PC-3 (cell line): ENCODE data around the gene GAB3. TPM values are rescaled to one million over a fixed set of nuclear protein-coding genes. Genes with fewer than 3 reads are reported as not detected.

Source experiments
- ATAC-seq: fragments of 200-7000 bp; cut with Tn5 transposase; 2 replicates; pipeline ENCODE4 v1.9.1; 2020; ENCODE audit warnings: mild to moderate bottlenecking, moderate library complexity
- BruUV-seq: library from RNA; stranded (reverse); fragments of 400-500 nt; replicated peaks from 2 replicates; lab custom pipeline; 2021; lab: Mats Ljungman, UMichigan
- CTCF ChIA-PET: fragments of 300-600 bp; sonication (Branson Sonifier 250); formaldehyde crosslinking; loops from one replicate; lab custom pipeline; 2022; ENCODE audit warnings: antibody characterized with exemption; lab: Charles Lee
- POLR2A ChIA-PET: fragments of 300-600 bp; sonication (Branson Sonifier 250); formaldehyde crosslinking; loops from one replicate; lab custom pipeline; 2022; ENCODE audit warnings: antibody characterized with exemption; ENCODE audit not compliant: unreplicated experiment; lab: Charles Lee
- DNase-seq: peaks from one replicate; pipeline ENCODE4 v3.0.0-alpha.2; 2015
- H2AFZ ChIP-seq: fragments of 300-600 bp; sonication (generic); 2 replicates; pipeline ENCODE4 v1.6.0; 2016; ENCODE audit warnings: antibody characterized with exemption, low read length
- H3F3A ChIP-seq: fragments of 300-600 bp; sonication (generic); one replicate; pipeline ENCODE4 v1.6.0; 2017; ENCODE audit warnings: antibody characterized with exemption, low read length, control low read depth, mild to moderate bottlenecking; ENCODE audit not compliant: unreplicated experiment
- H3K27ac ChIP-seq: fragments of 300-600 bp; sonication (generic); 2 replicates; pipeline ENCODE4 v1.5.1; 2016; ENCODE audit warnings: mild to moderate bottlenecking, low read length
- H3K27me3 ChIP-seq: fragments of 300-600 bp; sonication (generic); 2 replicates; pipeline ENCODE4 v1.6.1; 2016; ENCODE audit warnings: low read length, mixed read lengths
- H3K36me3 ChIP-seq: fragments of 300-600 bp; sonication (generic); 2 replicates; pipeline ENCODE4 v1.6.1; 2016; ENCODE audit warnings: low read depth, mixed run types, low read length, mixed read lengths
- H3K4me1 ChIP-seq: fragments of 300-600 bp; sonication (generic); 2 replicates; pipeline ENCODE4 v1.5.1; 2016; ENCODE audit warnings: low read length; ENCODE audit not compliant: insufficient read depth
- H3K4me2 ChIP-seq: fragments of 300-600 bp; sonication (generic); 2 replicates; pipeline ENCODE4 v1.6.0; 2016; ENCODE audit warnings: low read length
- H3K4me3 ChIP-seq: fragments of 300-600 bp; sonication (generic); 2 replicates; pipeline ENCODE4 v1.5.1; 2016; ENCODE audit warnings: mild to moderate bottlenecking, low read length, mixed read lengths
- H3K79me2 ChIP-seq: fragments of 300-600 bp; sonication (generic); 2 replicates; pipeline ENCODE4 v1.6.1; 2017; ENCODE audit warnings: low read length, mixed read lengths
- H3K9ac ChIP-seq: fragments of 300-600 bp; sonication (generic); 2 replicates; pipeline ENCODE4 v1.6.0; 2016; ENCODE audit warnings: mild to moderate bottlenecking, low read length
- H3K9me2 ChIP-seq: fragments of 300-600 bp; sonication (generic); replicated peaks from 2 replicates; pipeline ENCODE4 v1.6.1; 2016; ENCODE audit warnings: mixed run types, low read length, mixed read lengths
- H3K9me3 ChIP-seq: fragments of 300-600 bp; sonication (generic); 2 replicates; pipeline ENCODE4 v1.6.1; 2016; ENCODE audit warnings: low read length, mixed read lengths
- H4K20me1 ChIP-seq: fragments of 300-600 bp; sonication (generic); 2 replicates; pipeline ENCODE4 v1.6.1; 2016; ENCODE audit warnings: low read length, mixed read lengths
- EZH2 ChIP-seq: fragments of 300-600 bp; sonication (generic); IDR thresholded peaks from one replicate; pipeline ENCODE4 v1.6.1; 2017; ENCODE audit warnings: antibody characterized with exemption, mild to moderate bottlenecking, low read length; ENCODE audit not compliant: unreplicated experiment
- EZH2phosphoT487 ChIP-seq: fragments of 300-600 bp; sonication (generic); IDR thresholded peaks from 2 replicates; pipeline ENCODE4 v1.6.1; 2018; ENCODE audit warnings: mild to moderate bottlenecking, antibody characterized with exemption, low read length, borderline replicate concordance
- intact Hi-C: fragments of 100-400 bp; cut with micrococcal nuclease; formaldehyde crosslinking; loops from 2 replicates; pipeline ENCODE4 v1.9.0; 2023
- total RNA-seq: library from RNA; depleted of rRNA; stranded (reverse); fragments of >200 nt; gene quantifications from 2 replicates; pipeline ENCODE4 v1.2.3, GENCODE V29; 2014
- TF ChIP-seq, protein P1 (sequence below): fragments of 300-600 bp; sonication (generic); conservative IDR thresholded peaks from 2 replicates; pipeline ENCODE4 v1.5.1; 2017; ENCODE audit warnings: antibody characterized with exemption, low read depth, mild to moderate bottlenecking, low read length

Gene GAB3
- total RNA-seq, 1 experiment from 2014 or later, result 3.1 TPM

DNA sequence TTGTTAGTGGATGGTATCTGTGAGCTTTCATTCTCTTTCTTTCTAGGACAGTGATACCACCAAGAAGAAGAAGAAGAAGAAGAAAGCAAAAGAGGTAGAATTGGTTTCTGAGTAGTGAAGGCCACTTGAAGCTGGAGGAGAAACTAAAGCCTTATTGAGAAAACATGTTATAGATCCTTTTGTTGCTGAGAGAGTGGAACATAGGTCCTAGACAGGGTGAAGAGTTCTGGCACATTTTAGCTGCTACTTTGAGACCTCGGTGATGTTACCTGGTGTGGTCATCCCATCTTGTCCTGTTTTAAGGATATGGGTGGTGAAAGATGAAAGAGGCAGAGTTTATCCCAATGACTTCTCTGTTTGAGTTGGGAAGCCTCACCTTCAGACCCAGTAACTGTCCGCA lies 25.9 kb upstream of the GAB3 start:
- POLR2A ChIA-PET, result no interaction called here

DNA sequence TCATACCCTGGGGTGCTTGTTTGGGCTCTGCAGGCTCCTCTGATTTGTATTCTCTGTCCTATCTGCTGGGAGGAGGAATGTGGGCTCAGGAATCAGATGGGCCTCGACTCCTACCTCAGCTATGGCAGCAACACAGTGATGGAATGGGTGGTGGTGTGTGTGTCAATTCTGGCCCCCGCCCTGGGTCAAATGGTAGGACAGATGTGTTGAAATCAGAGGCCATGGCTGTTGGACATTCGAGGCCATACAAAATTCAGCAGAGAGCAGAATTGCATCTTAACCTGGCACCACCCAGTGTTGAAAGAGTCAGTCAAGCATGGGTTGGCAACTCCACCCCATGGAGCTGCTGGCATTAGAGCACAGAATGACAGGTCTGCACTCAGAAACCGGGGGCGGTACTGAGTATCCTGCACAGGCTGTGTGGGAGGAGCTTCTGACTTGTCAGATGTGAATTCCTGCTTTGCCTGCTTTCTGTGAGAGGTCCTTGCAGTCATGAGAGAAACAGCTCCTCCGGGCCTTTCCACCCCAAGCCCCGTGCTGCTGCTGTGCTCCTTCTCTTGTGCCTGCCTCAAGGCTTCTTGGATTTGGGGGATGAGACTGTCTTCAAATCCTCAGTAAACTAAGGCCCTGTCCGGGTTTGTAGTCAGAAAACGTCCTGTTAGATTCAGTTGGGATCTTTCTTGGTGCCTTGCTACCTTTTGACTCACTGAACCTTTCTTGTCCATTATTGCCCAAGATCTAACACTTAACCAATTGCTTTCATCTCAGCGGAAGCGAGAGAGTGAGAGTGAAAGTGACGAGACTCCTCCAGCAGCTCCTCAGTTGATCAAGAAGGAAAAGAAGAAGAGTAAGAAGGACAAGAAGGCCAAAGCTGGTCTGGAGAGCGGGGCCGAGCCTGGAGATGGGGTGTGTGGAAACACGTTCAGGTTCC lies 24.8 kb upstream of the GAB3 start:
- ChIA-PET POLR2A (no interaction called here), CTCF (no interaction called here)
- Histone ChIP-seq H3K9me2 (no peaks in the 10 kb centered on the region), H3K4me2 (no peak overlapping the region), H4K20me1 (0 out of 2 replicates have a peak, but pooled peaks cover 6% of the 10 kb centered on the region), H3K9ac (no peak overlapping the region), H3K4me1 (no peaks in the 10 kb centered on the region), H3K9me3 (no peaks in the 10 kb centered on the region), H2AFZ (no peak overlapping the region), H3K27ac (no peak overlapping the region), H3K79me2 (no peaks in the 10 kb centered on the region), H3K4me3 (no peak overlapping the region), H3K36me3 (peaks cover 59% of the 10 kb centered on the region), H3F3A (no peaks in the 10 kb centered on the region), H3K27me3 (no peaks in the 10 kb centered on the region)
- TF ChIP-seq EZH2 (no peak), EZH2phosphoT487 (no peak)
- TF ChIP-seq, protein P1, sequence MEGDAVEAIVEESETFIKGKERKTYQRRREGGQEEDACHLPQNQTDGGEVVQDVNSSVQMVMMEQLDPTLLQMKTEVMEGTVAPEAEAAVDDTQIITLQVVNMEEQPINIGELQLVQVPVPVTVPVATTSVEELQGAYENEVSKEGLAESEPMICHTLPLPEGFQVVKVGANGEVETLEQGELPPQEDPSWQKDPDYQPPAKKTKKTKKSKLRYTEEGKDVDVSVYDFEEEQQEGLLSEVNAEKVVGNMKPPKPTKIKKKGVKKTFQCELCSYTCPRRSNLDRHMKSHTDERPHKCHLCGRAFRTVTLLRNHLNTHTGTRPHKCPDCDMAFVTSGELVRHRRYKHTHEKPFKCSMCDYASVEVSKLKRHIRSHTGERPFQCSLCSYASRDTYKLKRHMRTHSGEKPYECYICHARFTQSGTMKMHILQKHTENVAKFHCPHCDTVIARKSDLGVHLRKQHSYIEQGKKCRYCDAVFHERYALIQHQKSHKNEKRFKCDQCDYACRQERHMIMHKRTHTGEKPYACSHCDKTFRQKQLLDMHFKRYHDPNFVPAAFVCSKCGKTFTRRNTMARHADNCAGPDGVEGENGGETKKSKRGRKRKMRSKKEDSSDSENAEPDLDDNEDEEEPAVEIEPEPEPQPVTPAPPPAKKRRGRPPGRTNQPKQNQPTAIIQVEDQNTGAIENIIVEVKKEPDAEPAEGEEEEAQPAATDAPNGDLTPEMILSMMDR, result no peak
- intact Hi-C loops, result no loop called here
- ATAC-seq (peak; percentile 29; the same call in 1 of the 2 replicates), DNase-seq (peak; percentile 13)
- no TSS peak for BruUV-seq

More for the DNA sequence above, 25.9 kb upstream of the GAB3 start:
- no TSS peak for BruUV-seq
- no peaks in the 10 kb centered on the region for H3F3A ChIP-seq
- H3K27ac ChIP-seq, result no peak overlapping the region
- peaks cover 52% of the 10 kb centered on the region for H3K36me3 ChIP-seq
- no peaks in the 10 kb centered on the region for H3K79me2 ChIP-seq
- no peaks in the 10 kb centered on the region for H3K9me2 ChIP-seq
- no peaks in the 10 kb centered on the region for H3K9me3 ChIP-seq
- no peak for TF ChIP-seq EZH2phosphoT487
- no peaks in the 10 kb centered on the region for H3K27me3 ChIP-seq
- no peak overlapping the region for H3K9ac ChIP-seq
- 0 out of 2 replicates have a peak, but pooled peaks cover 4% of the 10 kb centered on the region for H4K20me1 ChIP-seq
- CTCF ChIA-PET, result no interaction called here
- H2AFZ ChIP-seq, result no peak overlapping the region
- H3K4me2 ChIP-seq, result no peak overlapping the region
- DNase-seq (no peak), ATAC-seq (no peak)
- no peaks in the 10 kb centered on the region for H3K4me1 ChIP-seq
- intact Hi-C loops, result no loop called here
- no peak overlapping the region for H3K4me3 ChIP-seq

DNA sequence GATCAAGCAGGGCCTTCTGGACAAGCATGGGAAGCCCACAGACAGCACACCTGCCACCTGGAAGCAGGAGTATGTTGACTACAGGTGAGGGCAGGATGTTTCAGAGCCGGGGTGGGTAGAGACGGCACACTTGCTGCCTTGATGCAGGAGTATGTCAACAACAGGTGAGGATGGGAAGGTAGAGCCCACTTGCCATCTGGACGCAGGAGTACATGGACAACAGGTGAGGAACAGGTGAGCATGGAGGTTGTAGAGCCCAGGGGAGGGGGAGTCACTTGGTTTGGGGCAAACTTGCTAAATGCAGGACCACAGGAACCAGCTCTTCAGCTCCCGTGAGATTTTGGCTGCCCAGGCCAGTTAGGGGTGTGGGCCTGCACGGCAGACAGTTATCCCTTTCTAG lies 23.7 kb upstream of the GAB3 start:
- Histone ChIP-seq H3K79me2 (peaks cover 5% of the 10 kb centered on the region; the same call in 1 of the 2 replicates), H3K27ac (no peak overlapping the region), H3K4me2 (no peak overlapping the region), H3K9me3 (no peaks in the 10 kb centered on the region), H2AFZ (no peak overlapping the region), H3K27me3 (no peaks in the 10 kb centered on the region), H3K4me1 (no peaks in the 10 kb centered on the region), H4K20me1 (0 out of 2 replicates have a peak, but pooled peaks cover 9% of the 10 kb centered on the region), H3K9ac (no peak overlapping the region), H3K36me3 (peaks cover 65% of the 10 kb centered on the region), H3K9me2 (no peaks in the 10 kb centered on the region), H3K4me3 (no peak overlapping the region), H3F3A (no peaks in the 10 kb centered on the region)
- TF ChIP-seq, protein P1, result no peak
- TF ChIP-seq EZH2, result no peak
- BruUV-seq, result no TSS peak
- CTCF ChIA-PET, result no interaction called here
- POLR2A ChIA-PET, result interaction anchor here (0.5 kb wide), 1 partner anchor 284 kb away, joined by 10 read pairs; the partner anchor contains the start of gene SLC10A3
- intact Hi-C loops, result no loop called here
- ATAC-seq (no peak), DNase-seq (no peak)
